Liver (tissue), 3 donors: ENCODE data around the gene GPRC5D.

Experiments used
- CTCF ChIP-seq: fragments of 150-350 bp; IDR thresholded peaks from 2 replicates; pipeline ENCODE4 v1.5.1; 2017; ENCODE audit warnings: improper control_type of control experiment, low read depth, low read length; ENCODE audit not compliant: missing input control
- EGR1 ChIP-seq, 2 donors: IDR thresholded peaks; 2 replicates each; pipeline ENCODE4 v1.6.1; 2016 to 2018; ENCODE audit warnings: antibody characterized with exemption in 2 of 2, low read depth in 2 of 2
- HNF4G ChIP-seq: IDR thresholded peaks from 2 replicates; pipeline ENCODE4 v1.6.1; 2016; ENCODE audit warnings: antibody characterized with exemption
- JUND ChIP-seq, 2 donors: IDR thresholded peaks; 2 replicates each; pipeline ENCODE4 v1.6.1; 2016; ENCODE audit warnings: antibody characterized with exemption in 2 of 2
- MAX ChIP-seq: IDR thresholded peaks from 2 replicates; pipeline ENCODE4 v1.6.1; 2016; ENCODE audit warnings: antibody characterized with exemption
- RAD21 ChIP-seq, 2 donors: IDR thresholded peaks; 2 replicates each; pipeline ENCODE4 v1.6.1; 2016; ENCODE audit warnings: antibody characterized with exemption in 2 of 2, mild to moderate bottlenecking in 2 of 2
- REST ChIP-seq: IDR thresholded peaks from 2 replicates; pipeline ENCODE4 v1.6.1; 2016; ENCODE audit warnings: antibody characterized with exemption, mild to moderate bottlenecking
- RXRA ChIP-seq, 2 donors: IDR thresholded peaks; 2 replicates each; pipeline ENCODE4 v1.6.1; 2017 to 2018; ENCODE audit warnings: antibody characterized with exemption in 2 of 2, mild to moderate bottlenecking in 1 of 2
- SP1 ChIP-seq: IDR thresholded peaks from 2 replicates; pipeline ENCODE4 v1.6.1; 2018; ENCODE audit warnings: antibody characterized with exemption, mild to moderate bottlenecking
- TAF1 ChIP-seq: conservative IDR thresholded peaks from 2 replicates; pipeline ENCODE4 v1.6.1; 2016; ENCODE audit warnings: antibody characterized with exemption, mild to moderate bottlenecking
- YY1 ChIP-seq: IDR thresholded peaks from 2 replicates; pipeline ENCODE4 v1.6.1; 2016; ENCODE audit warnings: antibody characterized with exemption, mild to moderate bottlenecking
- ZBTB33 ChIP-seq: IDR thresholded peaks from 2 replicates; pipeline ENCODE4 v1.6.1; 2016; ENCODE audit warnings: antibody characterized with exemption
- TF ChIP-seq, protein P1 (sequence below): IDR thresholded peaks from 2 replicates; pipeline ENCODE4 v1.6.1; 2016; ENCODE audit warnings: antibody characterized with exemption
- donor health status: healthy.
- donor health status: healthy.

DNA sequence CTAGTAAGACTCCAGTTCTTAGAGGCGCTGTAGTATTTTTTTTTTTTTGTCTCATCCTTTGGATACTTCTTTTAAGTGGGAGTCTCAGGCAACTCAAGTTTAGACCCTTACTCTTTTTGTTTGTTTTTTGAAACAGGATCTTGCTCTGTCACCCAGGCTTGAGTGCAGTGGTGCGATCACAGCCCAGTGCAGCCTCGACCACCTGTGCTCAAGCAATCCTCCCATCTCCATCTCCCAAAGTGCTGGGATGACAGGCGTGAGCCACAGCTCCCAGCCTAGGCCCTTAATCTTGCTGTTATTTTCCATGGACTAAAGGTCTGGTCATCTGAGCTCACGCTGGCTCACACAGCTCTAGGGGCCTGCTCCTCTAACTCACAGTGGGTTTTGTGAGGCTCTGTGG, 39.3 kb downstream of the GPRC5D start:
- TF ChIP-seq JUND (IDR thresholded peaks at IDR 0.05) (no peak), RXRA (IDR thresholded peaks at IDR 0.05) (no peak), CTCF (no peak), YY1 (no peak), EGR1 (IDR thresholded peaks at IDR 0.05; ENCODE audit: low read depth in 2 of 2) (no peak), ZBTB33 (no peak), REST (no peak), TAF1 (no peak), SP1 (no peak), MAX (no peak), RAD21 (IDR thresholded peaks at IDR 0.05) (no peak), HNF4G (no peak)
- TF ChIP-seq, protein P1, sequence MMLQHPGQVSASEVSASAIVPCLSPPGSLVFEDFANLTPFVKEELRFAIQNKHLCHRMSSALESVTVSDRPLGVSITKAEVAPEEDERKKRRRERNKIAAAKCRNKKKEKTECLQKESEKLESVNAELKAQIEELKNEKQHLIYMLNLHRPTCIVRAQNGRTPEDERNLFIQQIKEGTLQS = no peak
